ENCODE data around the gene PPM1L. TPM values are rescaled to one million over a fixed set of nuclear protein-coding genes. Genes with fewer than 3 reads are reported as not detected.

Gene PPM1L
- total RNA-seq, 4 donors from 2014 or later: 31.5 to 40.2 (median 34.0) TPM

- Histone ChIP-seq H3K4me1 (no peaks in the 10 kb centered on the region), H3K27me3 (no peaks in the 10 kb centered on the region), H3K4me3 (no peak overlapping the region), H3K9me3 (no peaks in the 10 kb centered on the region), H3K27ac (no peak overlapping the region), H3K36me3 (no peaks in the 10 kb centered on the region)
- no peak for DNase-seq (ENCODE audit: low spot score in 2 of 2)
- TF ChIP-seq EP300 (IDR thresholded peaks at IDR 0.05): no peak
- TF ChIP-seq POLR2AphosphoS5 (IDR thresholded peaks at IDR 0.05): no peak
- no peak for TF ChIP-seq POLR2A (IDR thresholded peaks at IDR 0.05)
- no peak for TF ChIP-seq CTCF (IDR thresholded peaks at IDR 0.05)
- WGBS: 22% methylated on average over 2 of the region's 2 CpGs
These were observed 212.7 kb downstream of the PPM1L start for GRCh38 chr3:160968761-160969160.

GRCh38 chr3:160973067-160973809, 217.2 kb downstream of the PPM1L start:
- 57% methylated on average over 2 of the region's 2 CpGs for WGBS
- H3K9me3 ChIP-seq: no peaks in the 10 kb centered on the region
- no peak overlapping the region for H3K4me3 ChIP-seq
- no peak for DNase-seq (ENCODE audit: low spot score in 2 of 2)
- H3K27me3 ChIP-seq: no peaks in the 10 kb centered on the region
- H3K4me1 ChIP-seq: no peaks in the 10 kb centered on the region
- H3K36me3 ChIP-seq: no peaks in the 10 kb centered on the region
- H3K27ac ChIP-seq: no peak overlapping the region
- no peak for TF ChIP-seq EP300 (IDR thresholded peaks at IDR 0.05)
- TF ChIP-seq POLR2AphosphoS5 (IDR thresholded peaks at IDR 0.05): no peak
- TF ChIP-seq POLR2A (IDR thresholded peaks at IDR 0.05): no peak
- no peak for TF ChIP-seq CTCF (IDR thresholded peaks at IDR 0.05)

DNA sequence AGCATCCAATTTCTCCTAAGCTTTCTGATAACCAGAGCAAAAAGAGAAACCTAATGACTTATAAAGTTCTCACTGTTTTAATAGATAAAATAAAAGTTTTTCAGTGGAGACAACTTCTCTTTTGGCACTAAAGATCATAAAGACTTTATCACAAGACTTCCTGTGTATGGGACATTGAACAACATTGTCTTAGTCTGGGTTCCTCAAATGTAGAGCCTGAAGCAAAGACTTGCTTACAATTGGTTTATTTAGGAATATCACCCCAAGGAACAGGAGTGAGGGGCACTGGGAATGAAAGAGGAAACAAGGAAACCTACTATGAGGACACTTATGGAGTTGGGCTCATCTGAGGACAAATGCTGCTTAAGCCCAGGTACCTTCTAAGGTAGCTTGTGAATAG, 221.7 kb downstream of the PPM1L start:
- no peaks in the 10 kb centered on the region for H3K9me3 ChIP-seq
- H3K36me3 ChIP-seq: no peaks in the 10 kb centered on the region
- H3K4me3 ChIP-seq: no peak overlapping the region
- H3K27ac ChIP-seq: no peak overlapping the region
- H3K4me1 ChIP-seq: no peaks in the 10 kb centered on the region
- no peaks in the 10 kb centered on the region for H3K27me3 ChIP-seq
- no peak for TF ChIP-seq CTCF (IDR thresholded peaks at IDR 0.05)
- TF ChIP-seq EP300 (IDR thresholded peaks at IDR 0.05): no peak
- TF ChIP-seq POLR2AphosphoS5 (IDR thresholded peaks at IDR 0.05): no peak
- TF ChIP-seq POLR2A (IDR thresholded peaks at IDR 0.05): no peak
- no peak for DNase-seq (ENCODE audit: low spot score in 2 of 2)

GRCh38 chr3:160980740-160981139, 224.7 kb downstream of the PPM1L start:
- Histone ChIP-seq H3K4me1 (no peaks in the 10 kb centered on the region), H3K4me3 (no peak overlapping the region), H3K9me3 (no peaks in the 10 kb centered on the region), H3K27me3 (no peaks in the 10 kb centered on the region), H3K36me3 (no peaks in the 10 kb centered on the region), H3K27ac (no peak overlapping the region)
- TF ChIP-seq POLR2AphosphoS5 (IDR thresholded peaks at IDR 0.05) (no peak), EP300 (IDR thresholded peaks at IDR 0.05) (no peak), CTCF (IDR thresholded peaks at IDR 0.05) (no peak), POLR2A (IDR thresholded peaks at IDR 0.05) (no peak)
- DNase-seq (ENCODE audit: low spot score in 2 of 2): no peak
- 88% methylated on average over 2 of the region's 2 CpGs for WGBS

DNA sequence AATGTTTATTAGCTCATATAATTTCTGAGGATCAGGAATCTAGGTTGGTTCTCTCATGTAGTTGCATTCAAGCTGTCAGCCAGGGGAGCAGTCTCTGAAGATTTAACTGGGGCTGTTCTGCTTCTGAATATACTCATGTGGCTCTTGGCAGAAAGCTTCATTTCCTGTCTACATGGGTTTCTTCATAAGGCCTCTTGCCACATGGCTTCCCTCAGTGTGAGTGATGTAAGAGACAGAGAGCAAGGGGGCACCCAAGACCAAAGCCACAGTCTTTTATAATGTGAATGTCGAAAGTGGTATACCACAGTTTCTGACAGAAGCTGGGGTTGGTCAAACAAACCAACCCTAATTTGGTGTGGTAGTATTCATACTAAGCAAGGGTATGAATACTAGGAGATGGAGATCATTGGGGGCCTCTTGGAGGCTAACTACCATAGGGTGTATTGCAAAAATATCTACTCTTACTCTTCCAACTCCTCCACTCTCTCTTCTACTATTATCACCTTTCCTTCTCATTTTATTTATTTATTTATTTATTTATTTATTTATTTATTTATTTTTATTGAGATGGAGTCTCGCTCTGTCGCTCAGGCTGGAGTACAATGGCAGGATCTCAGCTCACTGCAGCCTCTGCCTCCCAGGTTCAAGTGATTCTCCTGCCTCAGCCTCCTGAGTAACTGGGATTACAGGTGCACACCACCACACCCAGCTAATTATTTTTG, 225.3 kb downstream of the PPM1L start:
- 92% methylated on average over 3 of the region's 3 CpGs for WGBS

More for the DNA sequence above, 225.3 kb downstream of the PPM1L start:
- no peaks in the 10 kb centered on the region for H3K36me3 ChIP-seq
- no peaks in the 10 kb centered on the region for H3K27me3 ChIP-seq
- H3K4me1 ChIP-seq: no peaks in the 10 kb centered on the region
- TF ChIP-seq POLR2A (IDR thresholded peaks at IDR 0.05) (no peak), EP300 (IDR thresholded peaks at IDR 0.05) (no peak), CTCF (IDR thresholded peaks at IDR 0.05) (no peak), POLR2AphosphoS5 (IDR thresholded peaks at IDR 0.05) (no peak)
- no peaks in the 10 kb centered on the region for H3K9me3 ChIP-seq
- no peak for DNase-seq (ENCODE audit: low spot score in 2 of 2)
- H3K27ac ChIP-seq: no peak overlapping the region
- H3K4me3 ChIP-seq: no peak overlapping the region

Measured in suprapubic skin (tissue), 4 donors.